ENCODE measurements around the gene DUSP8.

DNA sequence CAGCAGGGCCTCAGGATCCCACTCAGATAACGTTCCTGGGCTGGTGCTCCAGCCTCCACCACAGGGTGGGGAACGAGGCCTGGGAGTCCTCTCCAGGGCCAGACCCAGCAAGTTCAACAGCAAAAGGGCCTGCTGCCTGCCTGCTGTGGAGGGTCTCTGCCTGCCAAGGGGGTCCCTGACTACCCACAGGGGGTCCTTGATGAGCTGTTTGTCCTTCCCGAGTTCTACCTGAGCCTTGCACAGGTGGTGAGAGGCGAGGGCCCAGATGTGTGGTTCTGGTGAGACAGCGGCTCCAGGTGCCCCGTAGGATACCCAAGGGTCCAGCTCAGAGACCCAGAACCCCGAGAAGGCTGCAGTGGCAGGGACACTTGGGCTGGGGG, 4.4 kb downstream of the DUSP8 start:
- TF ChIP-seq, protein P1, sequence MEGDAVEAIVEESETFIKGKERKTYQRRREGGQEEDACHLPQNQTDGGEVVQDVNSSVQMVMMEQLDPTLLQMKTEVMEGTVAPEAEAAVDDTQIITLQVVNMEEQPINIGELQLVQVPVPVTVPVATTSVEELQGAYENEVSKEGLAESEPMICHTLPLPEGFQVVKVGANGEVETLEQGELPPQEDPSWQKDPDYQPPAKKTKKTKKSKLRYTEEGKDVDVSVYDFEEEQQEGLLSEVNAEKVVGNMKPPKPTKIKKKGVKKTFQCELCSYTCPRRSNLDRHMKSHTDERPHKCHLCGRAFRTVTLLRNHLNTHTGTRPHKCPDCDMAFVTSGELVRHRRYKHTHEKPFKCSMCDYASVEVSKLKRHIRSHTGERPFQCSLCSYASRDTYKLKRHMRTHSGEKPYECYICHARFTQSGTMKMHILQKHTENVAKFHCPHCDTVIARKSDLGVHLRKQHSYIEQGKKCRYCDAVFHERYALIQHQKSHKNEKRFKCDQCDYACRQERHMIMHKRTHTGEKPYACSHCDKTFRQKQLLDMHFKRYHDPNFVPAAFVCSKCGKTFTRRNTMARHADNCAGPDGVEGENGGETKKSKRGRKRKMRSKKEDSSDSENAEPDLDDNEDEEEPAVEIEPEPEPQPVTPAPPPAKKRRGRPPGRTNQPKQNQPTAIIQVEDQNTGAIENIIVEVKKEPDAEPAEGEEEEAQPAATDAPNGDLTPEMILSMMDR (IDR thresholded peaks at IDR 0.05; ENCODE audit: insufficient read depth, low read length, poor library complexity, severe bottlenecking): no peak
- TF ChIP-seq EZH2phosphoT487 (conservative IDR thresholded peaks at IDR 0.05; ENCODE audit: low read length): no peak

Data from SU-DHL-6 (cell line).